GM18951 (cell line): ENCODE results near the gene IMPDH1.
A peak's percentile ranks its signal among the peaks of the same experiment; 100 is the strongest.

Experiments
- POLR2A ChIP-seq: IDR thresholded peaks from 4 replicates; pipeline ENCODE4 v1.6.1; 2011; ENCODE audit warnings: mild to moderate bottlenecking; ENCODE audit not compliant: insufficient read length, insufficient read depth; ENCODE audit errors: extremely low read depth
- in situ Hi-C: fragments of 300-500 bp; cut with MboI; formaldehyde crosslinking; loops from one replicate; pipeline ENCODE4 v1.12.0; 2022; ENCODE audit warnings: low sequenced_read_pairs, mixed read lengths, inconsistent platforms; ENCODE audit not compliant: unreplicated experiment

Gene IMPDH1

GRCh38 chr7:128406314-128407232 is 3.2 kb downstream of the IMPDH1 start:
- TF ChIP-seq POLR2A = no peak
- in situ Hi-C loops = no loop called here

- TF ChIP-seq POLR2A = peak; percentile 53
- in situ Hi-C loops = no loop called here
Measured at GRCh38 chr7:128405471-128406313, 4.1 kb downstream of the IMPDH1 start.

- no peak for TF ChIP-seq POLR2A
- in situ Hi-C loops = no loop called here
Measured at GRCh38 chr7:128404886-128405470, 4.8 kb downstream of the IMPDH1 start.

GRCh38 chr7:128404143-128404681 is 5.6 kb downstream of the IMPDH1 start:
- in situ Hi-C loops = no loop called here
- no peak for TF ChIP-seq POLR2A

GRCh38 chr7:128403676-128404075 is 6.1 kb downstream of the IMPDH1 start:
- in situ Hi-C loops = no loop called here
- no peak for TF ChIP-seq POLR2A

- no peak for TF ChIP-seq POLR2A
- in situ Hi-C loops = no loop called here
Measured at GRCh38 chr7:128402356-128402755, 7.4 kb downstream of the IMPDH1 start.

GRCh38 chr7:128400566-128400965 is 9.2 kb downstream of the IMPDH1 start:
- TF ChIP-seq POLR2A = no peak
- in situ Hi-C loops = no loop called here

- in situ Hi-C loops = no loop called here
- no peak for TF ChIP-seq POLR2A
Measured at GRCh38 chr7:128399991-128400390, 9.8 kb downstream of the IMPDH1 start.

GRCh38 chr7:128398841-128399135 is 11.0 kb downstream of the IMPDH1 start:
- no peak for TF ChIP-seq POLR2A
- in situ Hi-C loops = no loop called here

- in situ Hi-C loops = no loop called here
Measured at GRCh38 chr7:128398016-128398840, 11.6 kb downstream of the IMPDH1 start.

GRCh38 chr7:128396357-128396756 is 13.4 kb downstream of the IMPDH1 start:
- TF ChIP-seq POLR2A = no peak
- in situ Hi-C loops = no loop called here

More at GRCh38 chr7:128398016-128398840, 11.6 kb downstream of the IMPDH1 start:
- TF ChIP-seq POLR2A = no peak

GRCh38 chr7:128395748-128396147 is 14.0 kb downstream of the IMPDH1 start:
- in situ Hi-C loops = no loop called here
- no peak for TF ChIP-seq POLR2A
